CD14-positive monocyte (primary cell): ENCODE data around the gene KCNIP3. TPM values are rescaled to one million over a fixed set of nuclear protein-coding genes. Genes with fewer than 3 reads are reported as not detected.

ENCODE experiments used
- DNase-seq, 3 donors: peaks; one replicate each; pipeline ENCODE4 v3.0.0-alpha.2; 2011 to 2022
- H2AFZ ChIP-seq: 2 replicates; pipeline ENCODE4 v1.6.0; 2012; ENCODE audit warnings: mild to moderate bottlenecking, low read depth, low read length, inconsistent platforms; ENCODE audit not compliant: insufficient read depth, poor library complexity, severe bottlenecking
- H3K27ac ChIP-seq, 2 donors: 1 replicate in 1 of 2; 2 replicates in 1 of 2; pipeline ENCODE4 v1.5.1; 2012 to 2013; ENCODE audit warnings: low read length in 2 of 2, control low read depth in 1 of 2, inconsistent platforms in 1 of 2, low read depth in 1 of 2, mild to moderate bottlenecking in 1 of 2
- H3K27me3 ChIP-seq, 2 donors: one replicate each; pipeline versions ENCODE4 v1.6.0 to v1.6.1; 2011 to 2013; ENCODE audit warnings: low read length in 2 of 2; ENCODE audit not compliant: control insufficient read depth in 2 of 2, insufficient read depth in 2 of 2
- H3K36me3 ChIP-seq, 2 donors: replicated peaks in 1 of 2; 1 replicate in 1 of 2; 2 replicates in 1 of 2; pipeline versions ENCODE4 v1.5.1 to v1.6.1; 2012 to 2013; ENCODE audit warnings: low read length in 2 of 2, control low read depth in 1 of 2, inconsistent platforms in 1 of 2, mild to moderate bottlenecking in 1 of 2; ENCODE audit not compliant: insufficient read depth in 2 of 2, control insufficient read depth in 1 of 2
- H3K4me1 ChIP-seq, 2 donors: 1 replicate in 1 of 2; 2 replicates in 1 of 2; pipeline versions ENCODE4 v1.5.1 to v1.6.1; 2012 to 2013; ENCODE audit warnings: low read length in 2 of 2, control low read depth in 1 of 2, inconsistent platforms in 1 of 2, mild to moderate bottlenecking in 1 of 2, moderate library complexity in 1 of 2; ENCODE audit not compliant: insufficient read depth in 2 of 2, control insufficient read depth in 1 of 2
- H3K4me2 ChIP-seq: replicated peaks from 2 replicates; pipeline ENCODE3; 2012; ENCODE audit warnings: low read length, moderate library complexity, mild to moderate bottlenecking; ENCODE audit not compliant: poor library complexity, severe bottlenecking; ENCODE audit errors: extremely low read depth
- H3K4me3 ChIP-seq, 3 experiments: fragments of 200-600 bp in 1 of 3; sonication (generic) in 1 of 3; replicated peaks in 1 of 3; 1 replicate in 2 of 3; 2 replicates in 1 of 3; pipeline ENCODE4 v1.5.1; 2011 to 2013; ENCODE audit warnings: low read length in 3 of 3, mild to moderate bottlenecking in 3 of 3, control low read depth in 2 of 3, low read depth in 2 of 3, inconsistent platforms in 1 of 3, moderate library complexity in 1 of 3
- H3K79me2 ChIP-seq: 2 replicates; pipeline ENCODE4 v1.6.0; 2012; ENCODE audit warnings: mild to moderate bottlenecking, control low read depth, inconsistent platforms, low read length, moderate library complexity; ENCODE audit not compliant: insufficient read depth
- H3K9ac ChIP-seq: 2 replicates; pipeline ENCODE4 v1.6.0; 2017; ENCODE audit warnings: low read length, mild to moderate bottlenecking; ENCODE audit not compliant: insufficient read depth, poor library complexity, severe bottlenecking
- H3K9me3 ChIP-seq, 2 donors: replicated peaks in 1 of 2; 1 replicate in 1 of 2; 2 replicates in 1 of 2; pipeline versions ENCODE4 v1.5.1 to v1.6.1; 2012 to 2013; ENCODE audit warnings: low read length in 2 of 2, control low read depth in 1 of 2; ENCODE audit not compliant: control insufficient read depth in 1 of 2, insufficient read depth in 1 of 2
- H4K20me1 ChIP-seq: 2 replicates; pipeline ENCODE4 v1.6.0; 2012; ENCODE audit warnings: mild to moderate bottlenecking, low read length, control low read depth, moderate library complexity; ENCODE audit not compliant: insufficient read depth
- H3K27ac Mint-ChIP-seq, 7 donors: one replicate each; pipeline ENCODE4 v1.8.0; 2020; ENCODE audit warnings: mild to moderate bottlenecking in 7 of 7, mixed read lengths in 7 of 7, moderate library complexity in 6 of 7, inconsistent platforms in 2 of 7
- H3K27me3 Mint-ChIP-seq, 3 donors: one replicate each; pipeline ENCODE4 v1.8.0; 2021 to 2022; ENCODE audit warnings: low read depth in 3 of 3, mild to moderate bottlenecking in 3 of 3, mixed read lengths in 3 of 3, moderate library complexity in 3 of 3, inconsistent platforms in 1 of 3
- H3K36me3 Mint-ChIP-seq, 2 donors: one replicate each; pipeline ENCODE4 v1.8.0; 2020; ENCODE audit warnings: mixed read lengths in 2 of 2, inconsistent platforms in 1 of 2, mild to moderate bottlenecking in 1 of 2
- H3K4me1 Mint-ChIP-seq: one replicate; pipeline ENCODE4 v1.8.0; 2020; ENCODE audit warnings: mild to moderate bottlenecking, mixed read lengths
- H3K4me3 Mint-ChIP-seq, 2 donors: one replicate each; pipeline ENCODE4 v1.8.0; 2020; ENCODE audit warnings: mild to moderate bottlenecking in 2 of 2, mixed read lengths in 2 of 2, moderate library complexity in 1 of 2
- H3K9me3 Mint-ChIP-seq, 7 donors: one replicate each; pipeline ENCODE4 v1.8.0; 2020 to 2022; ENCODE audit warnings: mixed read lengths in 7 of 7, mild to moderate bottlenecking in 6 of 7, moderate library complexity in 6 of 7, inconsistent platforms in 2 of 7
- CTCF ChIP-seq: fragments of 200-600 bp; IDR thresholded peaks from one replicate; pipeline ENCODE4 v1.8.0; 2022; ENCODE audit warnings: antibody characterized with exemption, mild to moderate bottlenecking
- WGBS: methylation state at CpG from one replicate; pipeline ENCODE4 v1.1.5; 2013; ENCODE audit warnings: missing lambda C conversion rate; ENCODE audit not compliant: insufficient coverage; 5-methylcytosine and 5-hydroxymethylcytosine counted together
- intact Hi-C, 2 donors: fragments of 100-400 bp; cut with micrococcal nuclease; formaldehyde crosslinking; loops; one replicate each; pipeline versions ENCODE4 v1.15.0 to v1.15.1; 2023
- polyA plus RNA-seq, 3 donors: library from polyadenylated mRNA; depleted of rRNA in 1 of 3; unstranded in 2 of 3; stranded (reverse) in 1 of 3; fragments of 300-500 nt in 2 of 3; fragments of >200 nt in 1 of 3; fragmentation: Illumina TruSeq in 2 of 3; gene quantifications; 1 replicate in 2 of 3; 2 replicates in 1 of 3; pipeline ENCODE4 v1.2.3, GENCODE V29; 2012 to 2021

KCNIP3 gene
- polyA plus RNA-seq, 3 donors, result not detected

- Mint-ChIP-seq H3K27me3 (peaks cover 38 to 56% (median 42%) of the 10 kb centered on the region in 3 donors), H3K4me1 (peaks cover 6% of the 10 kb centered on the region), H3K27ac (no peak overlapping the region), H3K9me3 (peaks cover 0 to 6% (median 2%) of the 10 kb centered on the region in 7 donors), H3K4me3 (no peak overlapping the region), H3K36me3 (no peaks in the 10 kb centered on the region)
- Histone ChIP-seq H3K4me1 (peaks cover 8 to 12% of the 10 kb centered on the region in 2 donors), H3K36me3 (no peaks in the 10 kb centered on the region), H3K79me2 (no peaks in the 10 kb centered on the region), H3K27me3 (peaks cover 8 to 34% of the 10 kb centered on the region in 2 donors), H3K4me3 (no peak overlapping the region), H3K9me3 (no peaks in the 10 kb centered on the region), H4K20me1 (no peaks in the 10 kb centered on the region), H3K9ac (no peak overlapping the region), H2AFZ (no peak overlapping the region), H3K27ac (no peak overlapping the region), H3K4me2 (no peak overlapping the region)
- 86% methylated on average over 5 of the region's 12 CpGs for WGBS
- DNase-seq, result no peak
- intact Hi-C loops, result no loop called here
- TF ChIP-seq CTCF, result no peak
Measured at GRCh38 chr2:95348609-95349567, 51.7 kb downstream of the KCNIP3 start.

GRCh38 chr2:95349568-95350322 lies 52.6 kb downstream of the KCNIP3 start:
- H3K79me2 ChIP-seq, result no peaks in the 10 kb centered on the region
- no peaks in the 10 kb centered on the region for H4K20me1 ChIP-seq
- no peak overlapping the region for H3K27ac Mint-ChIP-seq
- no peak overlapping the region for H3K4me3 ChIP-seq
- H3K9ac ChIP-seq, result no peak overlapping the region
- H3K27me3 ChIP-seq, result peaks cover 4 to 29% of the 10 kb centered on the region in 2 donors
- WGBS, result 94% methylated on average over 10 of the region's 12 CpGs
- H2AFZ ChIP-seq, result no peak overlapping the region
- intact Hi-C loops, result no loop called here
- H3K4me2 ChIP-seq, result no peak overlapping the region
- peaks cover 0 to 6% (median 3%) of the 10 kb centered on the region in 7 donors for H3K9me3 Mint-ChIP-seq
- TF ChIP-seq CTCF, result no peak
- DNase-seq, result no peak
- H3K4me3 Mint-ChIP-seq, result no peak overlapping the region
- peaks cover 8 to 12% of the 10 kb centered on the region in 2 donors for H3K4me1 ChIP-seq
- no peaks in the 10 kb centered on the region for H3K36me3 ChIP-seq
- no peak overlapping the region for H3K27ac ChIP-seq
- peaks cover 6% of the 10 kb centered on the region for H3K4me1 Mint-ChIP-seq
- no peaks in the 10 kb centered on the region for H3K36me3 Mint-ChIP-seq
- H3K9me3 ChIP-seq, result no peaks in the 10 kb centered on the region
- peaks cover 32 to 48% (median 35%) of the 10 kb centered on the region in 3 donors for H3K27me3 Mint-ChIP-seq
